ENCODE results near the gene SDHA.
A peak's percentile ranks its signal among the peaks of the same experiment; 100 is the strongest.

SDHA gene

GRCh38 chr5:204001-204400 is 14.1 kb upstream of the SDHA start:
- DNase-seq (ENCODE audit: low read depth), result no peak
- no peak for TF ChIP-seq CTCF (IDR thresholded peaks at IDR 0.05; ENCODE audit: control insufficient read depth, extremely low read depth, insufficient read depth)
- H3K4me3 ChIP-seq (ENCODE audit: low read depth, low read length), result no peak overlapping the region

GRCh38 chr5:204462-204861 is 13.7 kb upstream of the SDHA start:
- no peak for TF ChIP-seq CTCF (IDR thresholded peaks at IDR 0.05; ENCODE audit: control insufficient read depth, extremely low read depth, insufficient read depth)
- H3K4me3 ChIP-seq (ENCODE audit: low read depth, low read length), result no peak overlapping the region
- DNase-seq (ENCODE audit: low read depth), result no peak

- DNase-seq (ENCODE audit: low read depth), result no peak
- no peak for TF ChIP-seq CTCF (IDR thresholded peaks at IDR 0.05; ENCODE audit: control insufficient read depth, extremely low read depth, insufficient read depth)
- H3K4me3 ChIP-seq (ENCODE audit: low read depth, low read length), result no peak overlapping the region
These were observed 13.0 kb upstream of the SDHA start for GRCh38 chr5:204966-205670.

GRCh38 chr5:206406-206805 is 11.7 kb upstream of the SDHA start:
- TF ChIP-seq CTCF (IDR thresholded peaks at IDR 0.05; ENCODE audit: control insufficient read depth, extremely low read depth, insufficient read depth), result no peak
- no peak overlapping the region for H3K4me3 ChIP-seq (ENCODE audit: low read depth, low read length)
- DNase-seq (ENCODE audit: low read depth), result peak; percentile 18

- H3K4me3 ChIP-seq (ENCODE audit: low read depth, low read length), result no peak overlapping the region
- DNase-seq (ENCODE audit: low read depth), result no peak
- TF ChIP-seq CTCF (IDR thresholded peaks at IDR 0.05; ENCODE audit: control insufficient read depth, extremely low read depth, insufficient read depth), result no peak
These were observed 11.1 kb upstream of the SDHA start for GRCh38 chr5:206927-207536.

- DNase-seq (ENCODE audit: low read depth), result no peak
These were observed 10.5 kb upstream of the SDHA start for GRCh38 chr5:207599-207998.

More at GRCh38 chr5:207599-207998, 10.5 kb upstream of the SDHA start:
- TF ChIP-seq CTCF (IDR thresholded peaks at IDR 0.05; ENCODE audit: control insufficient read depth, extremely low read depth, insufficient read depth), result no peak
- no peak overlapping the region for H3K4me3 ChIP-seq (ENCODE audit: low read depth, low read length)

All from LNCaP clone FGC (cell line).